ENCODE data around the gene PACRG.

PACRG gene

GRCh38 chr6:163230901-163231300 lies 503.1 kb downstream of the PACRG start:
- TF ChIP-seq TCF12 (IDR thresholded peaks at IDR 0.05; ENCODE audit: low read depth), result no peak
- TF ChIP-seq CREB1 (IDR thresholded peaks at IDR 0.05; ENCODE audit: low read depth), result no peak
- TF ChIP-seq TEAD4 (IDR thresholded peaks at IDR 0.05), result no peak
- no peak for TF ChIP-seq MAX (IDR thresholded peaks at IDR 0.05)
- TF ChIP-seq USF1 (IDR thresholded peaks at IDR 0.05), result no peak
- no peak for TF ChIP-seq EGR1 (IDR thresholded peaks at IDR 0.05)
- TF ChIP-seq RAD21 (IDR thresholded peaks at IDR 0.05; ENCODE audit: low read depth), result no peak
- no peak for TF ChIP-seq ZBTB7A (IDR thresholded peaks at IDR 0.05; ENCODE audit: low read depth)
- no peak for TF ChIP-seq EP300 (IDR thresholded peaks at IDR 0.05; ENCODE audit: borderline replicate concordance)
- TF ChIP-seq REST (IDR thresholded peaks at IDR 0.05; ENCODE audit: low read depth), result no peak
- no peak for TF ChIP-seq FOXM1 (IDR thresholded peaks at IDR 0.05; ENCODE audit: borderline replicate concordance, low read depth)
- TF ChIP-seq CEBPB (IDR thresholded peaks at IDR 0.05), result no peak
- TF ChIP-seq YY1 (IDR thresholded peaks at IDR 0.05; ENCODE audit: low read depth), result no peak
- no peak for TF ChIP-seq NFIC (IDR thresholded peaks at IDR 0.05)
- no peak for TF ChIP-seq TAF1 (IDR thresholded peaks at IDR 0.05; ENCODE audit: low read depth)

GRCh38 chr6:163231356-163232014 lies 503.7 kb downstream of the PACRG start:
- TF ChIP-seq MAX (IDR thresholded peaks at IDR 0.05), result no peak
- TF ChIP-seq RAD21 (IDR thresholded peaks at IDR 0.05; ENCODE audit: low read depth), result no peak
- TF ChIP-seq YY1 (IDR thresholded peaks at IDR 0.05; ENCODE audit: low read depth), result no peak
- TF ChIP-seq EGR1 (IDR thresholded peaks at IDR 0.05), result no peak
- no peak for TF ChIP-seq USF1 (IDR thresholded peaks at IDR 0.05)

- no peak for TF ChIP-seq CREB1 (IDR thresholded peaks at IDR 0.05; ENCODE audit: low read depth)
Observed at GRCh38 chr6:163232015-163232523, 504.3 kb downstream of the PACRG start.

GRCh38 chr6:163232649-163233048 lies 504.9 kb downstream of the PACRG start:
- TF ChIP-seq EP300 (IDR thresholded peaks at IDR 0.05; ENCODE audit: borderline replicate concordance) (no peak), REST (IDR thresholded peaks at IDR 0.05; ENCODE audit: low read depth) (no peak), EGR1 (IDR thresholded peaks at IDR 0.05) (no peak), CEBPB (IDR thresholded peaks at IDR 0.05) (no peak), USF1 (IDR thresholded peaks at IDR 0.05) (no peak), MAX (IDR thresholded peaks at IDR 0.05) (no peak), TCF12 (IDR thresholded peaks at IDR 0.05; ENCODE audit: low read depth) (no peak), RAD21 (IDR thresholded peaks at IDR 0.05; ENCODE audit: low read depth) (no peak), YY1 (IDR thresholded peaks at IDR 0.05; ENCODE audit: low read depth) (no peak), CREB1 (IDR thresholded peaks at IDR 0.05; ENCODE audit: low read depth) (no peak), TAF1 (IDR thresholded peaks at IDR 0.05; ENCODE audit: low read depth) (no peak), NFIC (IDR thresholded peaks at IDR 0.05) (no peak), TEAD4 (IDR thresholded peaks at IDR 0.05) (no peak), ZBTB7A (IDR thresholded peaks at IDR 0.05; ENCODE audit: low read depth) (no peak), FOXM1 (IDR thresholded peaks at IDR 0.05; ENCODE audit: borderline replicate concordance, low read depth) (no peak)

- TF ChIP-seq USF1 (IDR thresholded peaks at IDR 0.05), result no peak
- TF ChIP-seq EP300 (IDR thresholded peaks at IDR 0.05; ENCODE audit: borderline replicate concordance), result no peak
- TF ChIP-seq EGR1 (IDR thresholded peaks at IDR 0.05), result no peak
- no peak for TF ChIP-seq TCF12 (IDR thresholded peaks at IDR 0.05; ENCODE audit: low read depth)
- no peak for TF ChIP-seq YY1 (IDR thresholded peaks at IDR 0.05; ENCODE audit: low read depth)
- TF ChIP-seq ZBTB7A (IDR thresholded peaks at IDR 0.05; ENCODE audit: low read depth), result no peak
- TF ChIP-seq TAF1 (IDR thresholded peaks at IDR 0.05; ENCODE audit: low read depth), result no peak
- no peak for TF ChIP-seq CREB1 (IDR thresholded peaks at IDR 0.05; ENCODE audit: low read depth)
- TF ChIP-seq RAD21 (IDR thresholded peaks at IDR 0.05; ENCODE audit: low read depth), result no peak
- no peak for TF ChIP-seq MAX (IDR thresholded peaks at IDR 0.05)
- no peak for TF ChIP-seq NFIC (IDR thresholded peaks at IDR 0.05)
Observed at GRCh38 chr6:163237110-163237509, 509.3 kb downstream of the PACRG start.

Measured in Ishikawa (cell line).